Muscle layer of duodenum (tissue), 2 donors: ENCODE results near the gene VPS18.
A peak's percentile ranks its signal among the peaks of the same experiment; 100 is the strongest.

Experiments
- H3K27ac ChIP-seq: one replicate; pipeline ENCODE4 v1.7.0; 2013; ENCODE audit warnings: mild to moderate bottlenecking, low read length
- H3K27me3 ChIP-seq: one replicate; pipeline ENCODE4 v1.7.0; 2013; ENCODE audit warnings: low read depth, mild to moderate bottlenecking, control low read depth, low read length
- H3K36me3 ChIP-seq, 2 donors: one replicate each; pipeline ENCODE4 v1.7.0; 2013; ENCODE audit warnings: low read length in 2 of 2, control low read depth in 1 of 2, mild to moderate bottlenecking in 1 of 2; ENCODE audit not compliant: insufficient read depth in 2 of 2, control insufficient read depth in 1 of 2
- H3K4me1 ChIP-seq, 2 donors: one replicate each; pipeline ENCODE4 v1.7.0; 2013; ENCODE audit warnings: low read length in 2 of 2, mild to moderate bottlenecking in 2 of 2, control low read depth in 1 of 2, moderate library complexity in 1 of 2; ENCODE audit not compliant: insufficient read depth in 2 of 2, control insufficient read depth in 1 of 2
- H3K4me3 ChIP-seq, 2 donors: one replicate each; pipeline ENCODE4 v1.7.0; 2013; ENCODE audit warnings: low read length in 2 of 2, low read depth in 1 of 2, mild to moderate bottlenecking in 1 of 2
- H3K9me3 ChIP-seq, 2 donors: one replicate each; pipeline ENCODE4 v1.7.0; 2013; ENCODE audit warnings: low read length in 2 of 2, control low read depth in 1 of 2, mild to moderate bottlenecking in 1 of 2; ENCODE audit not compliant: control insufficient read depth in 1 of 2
- donor health status: healthy.

Gene VPS18

DNA sequence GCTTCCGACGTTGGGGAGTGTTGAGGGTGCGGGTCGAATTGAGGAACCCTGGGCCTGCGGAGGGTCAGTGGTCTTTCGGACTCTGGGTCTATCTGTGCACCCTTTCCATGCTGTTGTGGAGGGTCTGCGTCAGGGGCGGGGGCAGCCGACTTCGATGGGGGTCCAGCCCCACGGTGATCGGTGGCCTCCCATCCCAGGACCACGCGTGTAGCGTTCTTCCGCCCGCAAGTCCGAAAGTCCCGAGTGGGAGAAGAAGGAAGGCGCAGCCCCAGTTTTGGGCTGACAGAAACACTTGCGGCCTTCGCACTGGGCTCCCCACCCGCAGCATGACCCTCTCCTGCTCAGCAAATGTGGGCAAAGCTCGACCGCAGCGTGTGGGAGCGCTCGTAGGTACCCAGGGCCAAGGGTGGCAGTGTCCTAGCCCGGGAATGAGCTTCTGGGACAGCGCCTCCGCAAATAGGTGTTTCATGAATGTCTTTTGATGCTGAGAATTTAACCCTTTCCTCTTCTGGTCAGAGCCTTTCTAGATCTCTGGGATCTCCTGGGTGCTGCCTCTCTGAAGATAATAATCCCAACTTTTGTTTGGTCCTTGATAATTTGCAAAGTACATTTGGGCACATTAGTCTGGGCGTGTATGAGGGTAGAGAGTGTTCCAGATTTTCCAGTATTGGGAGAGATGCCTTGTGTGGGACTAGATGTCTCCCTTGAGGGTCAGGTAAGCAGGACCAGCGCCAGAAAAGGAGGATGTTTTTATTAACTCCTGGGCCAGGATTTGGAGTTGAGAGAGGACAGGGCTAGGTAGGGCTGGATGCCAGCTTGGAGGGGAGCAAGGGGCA, 32.6 kb downstream of the VPS18 start:
- Histone ChIP-seq H3K4me3 (peak overlapping the region; percentile 11 to 54), H3K9me3 (no peaks in the 10 kb centered on the region), H3K27ac (no peak overlapping the region), H3K36me3 (no peaks in the 10 kb centered on the region), H3K4me1 (peaks cover 4 to 53% of the 10 kb centered on the region in 2 donors), H3K27me3 (peaks cover 51% of the 10 kb centered on the region)

DNA sequence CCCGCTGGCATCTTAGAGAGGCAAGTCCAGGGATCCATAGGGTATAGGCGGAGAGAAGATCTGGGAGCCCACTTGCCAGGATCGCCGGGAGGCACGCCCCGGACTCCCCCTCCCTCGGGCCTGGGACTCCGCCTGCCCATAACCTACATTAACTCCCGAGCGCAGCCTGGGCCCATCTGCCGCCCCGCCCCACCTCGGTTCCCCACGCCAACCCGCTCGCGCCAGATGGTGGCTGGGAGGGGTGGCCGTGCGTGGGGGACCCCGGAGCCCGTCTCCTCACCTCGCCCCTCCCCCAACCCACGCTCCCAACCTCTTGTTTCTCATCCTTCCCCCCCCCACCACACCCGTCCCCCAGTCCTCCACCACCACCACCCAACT, 33.2 kb downstream of the VPS18 start:
- Histone ChIP-seq H3K27ac (no peak overlapping the region), H3K9me3 (no peaks in the 10 kb centered on the region), H3K4me3 (peak overlapping the region in 1 of 2 donors; percentile 70), H3K36me3 (no peaks in the 10 kb centered on the region), H3K27me3 (peaks cover 57% of the 10 kb centered on the region), H3K4me1 (peaks cover 4 to 53% of the 10 kb centered on the region in 2 donors)

DNA sequence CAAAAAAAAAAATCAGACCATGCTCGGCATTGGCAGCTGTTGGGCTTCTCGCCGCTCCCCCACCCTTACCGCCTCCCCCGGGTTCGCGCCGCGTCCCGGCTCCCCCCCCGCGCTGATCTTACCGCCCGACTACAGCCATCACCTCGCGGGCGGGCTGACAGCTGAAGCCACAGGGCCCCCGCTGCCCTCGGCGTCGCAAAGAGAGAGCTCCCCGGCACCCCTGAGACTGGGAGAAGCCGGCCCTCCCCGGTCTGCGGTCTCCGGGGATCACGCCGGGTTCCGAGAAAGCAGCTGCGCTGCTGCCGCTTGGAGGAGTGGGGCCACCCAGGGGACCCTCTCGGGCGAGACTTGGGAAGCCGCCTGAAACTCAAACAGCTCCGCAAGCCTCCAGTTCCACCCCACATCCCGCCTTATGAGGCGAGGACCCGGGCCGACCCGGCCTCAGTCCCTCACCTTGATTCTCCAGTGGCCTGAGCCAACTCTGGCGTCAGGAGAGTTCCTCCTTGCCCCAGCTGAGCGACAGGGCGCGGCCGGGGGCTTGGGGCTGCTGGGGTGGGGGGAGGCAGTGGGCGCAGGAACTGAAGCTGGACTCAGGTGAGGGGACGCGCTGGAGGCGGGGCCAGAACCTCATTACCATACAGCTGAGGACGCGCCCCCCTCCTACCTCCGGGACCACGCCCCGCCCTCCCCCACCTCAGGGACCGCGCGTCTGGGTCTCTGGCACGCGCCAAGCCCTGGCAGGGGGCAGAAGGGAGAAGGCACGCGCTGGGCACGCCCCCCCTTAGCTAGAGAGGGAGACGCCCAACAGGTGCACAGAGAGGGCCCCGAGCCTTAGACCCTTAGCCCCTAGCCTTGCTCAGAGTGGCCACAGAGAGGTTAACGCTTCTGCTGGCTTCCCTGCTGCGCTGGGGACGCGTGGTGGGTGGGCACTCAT, 33.9 kb downstream of the VPS18 start:
- Histone ChIP-seq H3K4me3 (peak overlapping the region; percentile 59 to 70), H3K4me1 (peaks cover 4 to 53% of the 10 kb centered on the region in 2 donors), H3K27ac (no peak overlapping the region), H3K27me3 (peaks cover 59% of the 10 kb centered on the region), H3K36me3 (no peaks in the 10 kb centered on the region), H3K9me3 (no peaks in the 10 kb centered on the region)

DNA sequence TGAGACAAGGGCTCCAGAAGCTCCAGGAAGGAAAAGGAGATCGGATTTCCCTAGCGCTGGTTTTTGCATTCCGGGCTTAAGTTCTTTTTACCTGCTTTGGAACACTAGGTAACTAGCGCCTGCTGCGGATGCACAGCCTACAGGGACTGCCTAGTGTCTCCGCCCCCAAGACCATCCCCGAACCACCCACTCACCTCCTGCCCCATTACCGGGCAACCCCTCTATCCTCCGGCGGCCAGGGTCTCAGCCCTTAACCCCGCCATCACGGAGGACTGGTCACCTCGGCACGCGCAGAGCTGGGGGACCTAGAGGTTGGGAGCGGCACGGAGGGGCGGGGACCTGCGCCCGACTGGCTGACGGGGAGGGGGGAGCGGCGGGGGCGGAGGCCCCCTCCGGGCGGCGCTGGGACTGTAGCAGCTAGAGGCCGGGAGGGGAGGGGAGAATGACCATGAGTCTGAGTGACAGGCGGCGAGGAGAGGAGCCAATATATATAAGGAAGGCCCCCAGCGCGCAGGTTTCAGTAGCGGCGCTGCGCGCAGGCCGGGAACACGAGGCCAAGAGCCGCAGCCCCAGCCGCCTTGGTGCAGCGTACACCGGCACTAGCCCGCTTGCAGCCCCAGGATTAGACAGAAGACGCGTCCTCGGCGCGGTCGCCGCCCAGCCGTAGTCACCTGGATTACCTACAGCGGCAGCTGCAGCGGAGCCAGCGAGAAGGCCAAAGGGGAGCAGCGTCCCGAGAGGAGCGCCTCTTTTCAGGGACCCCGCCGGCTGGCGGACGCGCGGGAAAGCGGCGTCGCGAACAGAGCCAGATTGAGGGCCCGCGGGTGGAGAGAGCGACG, 34.8 kb downstream of the VPS18 start, which contains the start of gene DLL4:
DLL4 (plus strand) TSS at position 520 of the 839 bp plus-strand sequence. CDS start 329 bp downstream, outside the sequence.
- Histone ChIP-seq H3K27ac (peak within 1 kb of the TSS; percentile 23), H3K36me3 (no peaks in the 10 kb centered on the region), H3K4me1 (peaks cover 4 to 53% of the 10 kb centered on the region in 2 donors), H3K4me3 (peak within 1 kb of the TSS; percentile 59 to 70), H3K27me3 (peaks cover 59% of the 10 kb centered on the region), H3K9me3 (no peaks in the 10 kb centered on the region)

DNA sequence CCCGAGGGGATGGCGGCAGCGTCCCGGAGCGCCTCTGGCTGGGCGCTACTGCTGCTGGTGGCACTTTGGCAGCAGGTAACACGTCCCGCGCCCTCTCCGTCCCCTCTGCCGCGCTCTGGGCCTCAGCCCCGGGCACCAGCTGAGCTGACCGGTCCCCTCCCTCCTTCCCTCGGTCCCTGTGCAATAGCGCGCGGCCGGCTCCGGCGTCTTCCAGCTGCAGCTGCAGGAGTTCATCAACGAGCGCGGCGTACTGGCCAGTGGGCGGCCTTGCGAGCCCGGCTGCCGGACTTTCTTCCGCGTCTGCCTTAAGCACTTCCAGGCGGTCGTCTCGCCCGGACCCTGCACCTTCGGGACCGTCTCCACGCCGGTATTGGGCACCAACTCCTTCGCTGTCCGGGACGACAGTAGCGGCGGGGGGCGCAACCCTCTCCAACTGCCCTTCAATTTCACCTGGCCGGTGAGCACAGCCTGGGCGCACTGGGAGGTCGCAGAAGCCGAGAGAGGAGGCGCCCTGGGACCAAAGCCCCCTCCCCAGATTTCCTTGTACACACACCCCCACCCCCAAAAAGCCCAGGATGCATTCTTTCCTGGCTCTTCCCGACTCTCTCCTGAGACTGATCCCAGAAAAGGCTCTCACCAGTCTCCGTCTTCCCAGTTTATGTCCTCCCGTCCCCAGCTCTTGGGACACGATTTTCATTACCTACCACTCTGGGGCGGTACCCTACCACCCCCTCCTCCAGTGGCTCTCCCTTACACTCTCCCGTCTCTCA, 35.6 kb downstream of the VPS18 start:
- Histone ChIP-seq H3K36me3 (no peaks in the 10 kb centered on the region), H3K9me3 (no peaks in the 10 kb centered on the region), H3K27ac (peak overlapping the region; percentile 23), H3K27me3 (peaks cover 59% of the 10 kb centered on the region), H3K4me3 (peak overlapping the region; percentile 59 to 70), H3K4me1 (peaks cover 4 to 53% of the 10 kb centered on the region in 2 donors)

DNA sequence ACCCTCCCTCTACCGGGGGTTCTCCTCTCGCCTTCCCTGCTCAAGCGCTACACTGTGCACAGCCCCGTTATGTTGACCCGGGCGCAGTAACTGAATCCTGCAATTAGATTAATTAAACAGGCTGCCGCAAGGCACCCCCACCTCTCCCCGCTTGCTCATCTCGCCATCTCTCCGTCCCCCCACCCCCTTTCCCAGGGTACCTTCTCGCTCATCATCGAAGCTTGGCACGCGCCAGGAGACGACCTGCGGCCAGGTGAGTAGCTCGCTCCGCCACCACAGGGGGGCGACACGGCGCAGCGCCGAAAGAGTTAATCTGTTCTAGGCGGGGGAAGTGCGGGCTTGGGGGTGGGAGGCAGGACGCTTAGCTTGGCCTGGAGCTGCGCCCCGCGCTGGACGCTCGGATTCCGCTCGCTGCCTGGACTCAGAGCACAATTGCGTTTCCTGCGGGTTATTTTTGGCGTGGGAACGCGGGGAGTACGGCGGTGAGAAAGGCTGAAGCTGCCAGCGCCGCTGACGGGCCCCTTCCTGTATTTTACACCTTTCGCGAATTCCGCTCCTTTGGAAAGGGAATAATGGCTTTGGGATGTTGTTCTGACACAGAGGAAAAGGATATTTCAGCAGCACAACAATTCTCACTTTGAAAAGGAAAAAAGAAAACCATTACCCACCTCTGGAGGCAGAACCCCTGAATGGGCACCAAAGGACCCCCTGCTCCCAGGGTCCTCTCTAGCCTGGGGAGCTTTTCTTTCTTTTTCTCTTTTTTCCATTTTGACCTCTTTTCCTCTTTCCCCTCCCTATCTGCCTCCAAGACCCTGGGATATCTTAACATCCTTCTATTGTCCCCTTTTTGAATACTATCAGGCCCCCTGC, 36.4 kb downstream of the VPS18 start:
- Histone ChIP-seq H3K27me3 (peaks cover 54% of the 10 kb centered on the region), H3K9me3 (no peaks in the 10 kb centered on the region), H3K27ac (peak overlapping the region; percentile 23), H3K4me3 (peak overlapping the region; percentile 59 to 70), H3K36me3 (no peaks in the 10 kb centered on the region), H3K4me1 (peaks cover 4 to 50% of the 10 kb centered on the region in 2 donors)

DNA sequence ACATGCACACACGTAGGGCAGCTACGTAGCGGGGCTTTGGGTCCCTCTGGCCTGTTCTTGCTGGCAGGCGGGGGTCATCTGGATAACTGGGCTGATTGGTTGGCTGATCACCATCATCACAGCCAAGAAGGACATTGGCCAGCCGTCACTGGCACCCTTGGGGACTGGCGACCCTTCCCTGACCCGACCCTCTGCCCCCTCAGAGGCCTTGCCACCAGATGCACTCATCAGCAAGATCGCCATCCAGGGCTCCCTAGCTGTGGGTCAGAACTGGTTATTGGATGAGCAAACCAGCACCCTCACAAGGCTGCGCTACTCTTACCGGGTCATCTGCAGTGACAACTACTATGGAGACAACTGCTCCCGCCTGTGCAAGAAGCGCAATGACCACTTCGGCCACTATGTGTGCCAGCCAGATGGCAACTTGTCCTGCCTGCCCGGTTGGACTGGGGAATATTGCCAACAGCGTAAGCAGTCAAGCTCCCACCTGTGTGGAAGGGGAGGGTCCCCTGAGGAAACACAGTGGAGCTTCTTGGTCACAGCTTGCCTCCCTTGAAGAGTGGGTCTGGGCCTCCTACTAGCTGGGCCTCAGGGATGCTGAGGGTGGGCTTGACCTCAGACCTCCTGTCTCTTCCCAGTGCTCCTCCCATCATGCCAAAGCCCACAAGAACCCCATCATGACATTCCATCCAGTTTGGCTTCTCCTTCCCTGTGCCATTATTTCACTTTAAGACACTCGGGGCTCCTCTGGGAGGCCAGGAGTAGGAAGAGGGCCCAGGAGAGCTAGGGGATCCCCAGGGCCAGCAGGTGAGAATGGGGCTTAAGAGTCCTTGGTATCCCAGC, 37.3 kb downstream of the VPS18 start:
- H3K4me3 ChIP-seq, result peak overlapping the region; percentile 59 to 70
- H3K27me3 ChIP-seq, result peaks cover 46% of the 10 kb centered on the region
- peaks cover 4 to 42% of the 10 kb centered on the region in 2 donors for H3K4me1 ChIP-seq
- H3K36me3 ChIP-seq, result no peaks in the 10 kb centered on the region
- H3K9me3 ChIP-seq, result no peaks in the 10 kb centered on the region
- no peak overlapping the region for H3K27ac ChIP-seq

DNA sequence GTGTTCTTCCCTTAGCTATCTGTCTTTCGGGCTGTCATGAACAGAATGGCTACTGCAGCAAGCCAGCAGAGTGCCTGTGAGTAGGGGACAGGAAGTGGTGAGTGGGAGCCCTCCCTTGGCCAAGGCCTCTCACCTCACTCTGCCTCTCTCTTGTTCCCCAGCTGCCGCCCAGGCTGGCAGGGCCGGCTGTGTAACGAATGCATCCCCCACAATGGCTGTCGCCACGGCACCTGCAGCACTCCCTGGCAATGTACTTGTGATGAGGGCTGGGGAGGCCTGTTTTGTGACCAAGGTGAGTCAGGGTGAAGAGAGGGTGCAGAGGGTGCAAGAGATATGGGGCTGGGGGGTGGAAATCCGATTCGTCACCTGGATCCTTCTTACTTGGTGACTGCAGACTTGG, 37.9 kb downstream of the VPS18 start:
- H3K4me1 ChIP-seq, result peaks cover 4 to 37% of the 10 kb centered on the region in 2 donors
- peaks cover 40% of the 10 kb centered on the region for H3K27me3 ChIP-seq
- H3K27ac ChIP-seq, result no peak overlapping the region
- H3K9me3 ChIP-seq, result no peaks in the 10 kb centered on the region
- no peaks in the 10 kb centered on the region for H3K36me3 ChIP-seq
- peak overlapping the region in 1 of 2 donors; percentile 59 for H3K4me3 ChIP-seq
